Pancreas (tissue), 10 donors: Measurements from ENCODE around the gene PIMREG. TPM values are rescaled to one million over a fixed set of nuclear protein-coding genes. Genes with fewer than 3 reads are reported as not detected.

ENCODE experiments used
- ATAC-seq, 4 donors: fragments of 200-7000 bp; cut with Tn5 transposase; one replicate each; pipeline versions ENCODE4 v1.8.0 to v1.9.1; 2020; ENCODE audit warnings: mild to moderate bottlenecking in 4 of 4, moderate library complexity in 4 of 4
- DNase-seq, 6 donors: peaks; one replicate each; pipeline ENCODE4 v3.0.0-alpha.2; 2020
- FAIRE-seq: peaks from 2 replicates; lab custom pipeline; 2012; peaks lifted over from hg19 to GRCh38; lab: Jason Lieb, UNC
- H3K27ac ChIP-seq, 4 donors: fragments of 200-600 bp; sonication (generic); 1 replicate in 3 of 4; 2 replicates in 1 of 4; pipeline versions ENCODE4 v1.5.0 to v1.8.0; 2020
- H3K27me3 ChIP-seq, 4 donors: fragments of 200-600 bp; one replicate each; pipeline ENCODE4 v1.8.0; 2021
- H3K36me3 ChIP-seq, 3 donors: fragments of 200-600 bp; sonication (generic) in 1 of 3; one replicate each; pipeline versions ENCODE4 v1.5.0 to v1.8.0; 2020 to 2021
- H3K4me1 ChIP-seq, 3 donors: fragments of 200-600 bp; one replicate each; pipeline ENCODE4 v1.8.0; 2021
- H3K4me3 ChIP-seq, 4 donors: fragments of 200-600 bp; sonication (generic) in 2 of 4; one replicate each; pipeline versions ENCODE4 v1.5.0 to v1.8.0; 2020 to 2021
- H3K9me3 ChIP-seq, 4 donors: fragments of 200-600 bp; one replicate each; pipeline ENCODE4 v1.8.0; 2021
- WGBS, 2 donors: extraction: QIAGEN DNeasy Blood & Tissue Kit; methylation state at CpG; one replicate each; pipeline ENCODE4 v1.1.7; 2013; 5-methylcytosine and 5-hydroxymethylcytosine counted together
- intact Hi-C, 3 donors: fragments of 100-400 bp; cut with DNase I; formaldehyde crosslinking; loops; one replicate each; pipeline versions ENCODE4 v1.11.1 to v1.14.2; 2022
- polyA plus RNA-seq, 2 donors: library from polyadenylated mRNA; stranded (reverse); fragments of 200-250 nt; gene quantifications; one replicate each; pipeline ENCODE4 v1.2.3, GENCODE V29; 2013
- total RNA-seq, 6 donors: library from RNA; stranded (reverse); fragmentation: NEBNext Ultra II Directional in 4 of 6; extraction: Animal tissue kit (Norgen Biotek cat#: 25700) in 4 of 6; gene quantifications; one replicate each; pipeline versions ENCODE4 v1.2.1 to v1.2.4, GENCODE V29; 2021 to 2023
- TF ChIP-seq, protein P1 (sequence below), 4 donors: fragments of 200-600 bp; sonication (generic) in 3 of 4; IDR thresholded peaks; one replicate each; pipeline versions ENCODE4 v1.5.0 to v1.8.0; 2021; ENCODE audit warnings: antibody characterized with exemption in 4 of 4
- donor health status: healthy with polysubstance abuse.
- donor health status: DM: no; HTN: no; CAD: no; lungs with moderate emphysema.
- donor health status: DM: no; HTN: no; CAD: no.
- donor health status: control.
- donor health status: control.
- donor health status: Bipolar disorder and iron deficiency.
- donor health status: DM: yes; HTN: yes; CAD: no.
- donor health status: DM: no; HTN: no; CAD: no.
- donor health status: DM: no; HTN: no; CAD: no.
- donor health status: DM: yes; HTN: yes; CAD: no.

Gene PIMREG
- total and polyA plus RNA-seq, 8 donors, result 0.09 to 0.50 (median 0.14) TPM; not detected in 4

DNA sequence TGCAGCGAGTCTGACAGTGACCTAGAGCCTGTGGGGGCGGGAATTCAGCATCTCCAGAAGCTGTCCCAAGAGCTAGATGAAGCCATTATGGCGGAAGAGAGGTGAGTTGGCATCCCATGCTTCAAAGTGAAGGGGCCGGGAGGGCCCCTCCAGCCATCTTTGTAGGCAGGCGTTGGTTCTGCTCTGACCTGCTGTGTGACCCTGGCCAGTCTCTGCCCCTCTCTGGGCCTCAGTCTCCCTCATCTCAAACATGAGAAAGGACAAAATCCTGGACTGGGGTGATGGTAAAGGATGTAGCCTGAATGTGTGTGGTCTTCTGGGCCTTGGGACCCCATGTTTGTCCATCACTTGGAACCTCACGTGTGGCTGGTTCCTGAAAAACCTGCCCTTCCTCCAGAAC lies 5.1 kb downstream of the PIMREG start:
- Histone ChIP-seq H3K27me3 (no peaks in the 10 kb centered on the region), H3K4me3 (no peak overlapping the region), H3K9me3 (no peaks in the 10 kb centered on the region), H3K36me3 (no peaks in the 10 kb centered on the region), H3K27ac (no peak overlapping the region), H3K4me1 (no peaks in the 10 kb centered on the region)
- intact Hi-C loops, result no loop called here
- 90 to 94% methylated on average over 6 of the region's 6 CpGs for WGBS, 2 donors
- DNase-seq, result peak in 1 of 6 donors; percentile 23
- TF ChIP-seq, protein P1, sequence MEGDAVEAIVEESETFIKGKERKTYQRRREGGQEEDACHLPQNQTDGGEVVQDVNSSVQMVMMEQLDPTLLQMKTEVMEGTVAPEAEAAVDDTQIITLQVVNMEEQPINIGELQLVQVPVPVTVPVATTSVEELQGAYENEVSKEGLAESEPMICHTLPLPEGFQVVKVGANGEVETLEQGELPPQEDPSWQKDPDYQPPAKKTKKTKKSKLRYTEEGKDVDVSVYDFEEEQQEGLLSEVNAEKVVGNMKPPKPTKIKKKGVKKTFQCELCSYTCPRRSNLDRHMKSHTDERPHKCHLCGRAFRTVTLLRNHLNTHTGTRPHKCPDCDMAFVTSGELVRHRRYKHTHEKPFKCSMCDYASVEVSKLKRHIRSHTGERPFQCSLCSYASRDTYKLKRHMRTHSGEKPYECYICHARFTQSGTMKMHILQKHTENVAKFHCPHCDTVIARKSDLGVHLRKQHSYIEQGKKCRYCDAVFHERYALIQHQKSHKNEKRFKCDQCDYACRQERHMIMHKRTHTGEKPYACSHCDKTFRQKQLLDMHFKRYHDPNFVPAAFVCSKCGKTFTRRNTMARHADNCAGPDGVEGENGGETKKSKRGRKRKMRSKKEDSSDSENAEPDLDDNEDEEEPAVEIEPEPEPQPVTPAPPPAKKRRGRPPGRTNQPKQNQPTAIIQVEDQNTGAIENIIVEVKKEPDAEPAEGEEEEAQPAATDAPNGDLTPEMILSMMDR (IDR thresholded peaks at IDR 0.05), result no peak
- no peak for ATAC-seq
- no peak for FAIRE-seq

DNA sequence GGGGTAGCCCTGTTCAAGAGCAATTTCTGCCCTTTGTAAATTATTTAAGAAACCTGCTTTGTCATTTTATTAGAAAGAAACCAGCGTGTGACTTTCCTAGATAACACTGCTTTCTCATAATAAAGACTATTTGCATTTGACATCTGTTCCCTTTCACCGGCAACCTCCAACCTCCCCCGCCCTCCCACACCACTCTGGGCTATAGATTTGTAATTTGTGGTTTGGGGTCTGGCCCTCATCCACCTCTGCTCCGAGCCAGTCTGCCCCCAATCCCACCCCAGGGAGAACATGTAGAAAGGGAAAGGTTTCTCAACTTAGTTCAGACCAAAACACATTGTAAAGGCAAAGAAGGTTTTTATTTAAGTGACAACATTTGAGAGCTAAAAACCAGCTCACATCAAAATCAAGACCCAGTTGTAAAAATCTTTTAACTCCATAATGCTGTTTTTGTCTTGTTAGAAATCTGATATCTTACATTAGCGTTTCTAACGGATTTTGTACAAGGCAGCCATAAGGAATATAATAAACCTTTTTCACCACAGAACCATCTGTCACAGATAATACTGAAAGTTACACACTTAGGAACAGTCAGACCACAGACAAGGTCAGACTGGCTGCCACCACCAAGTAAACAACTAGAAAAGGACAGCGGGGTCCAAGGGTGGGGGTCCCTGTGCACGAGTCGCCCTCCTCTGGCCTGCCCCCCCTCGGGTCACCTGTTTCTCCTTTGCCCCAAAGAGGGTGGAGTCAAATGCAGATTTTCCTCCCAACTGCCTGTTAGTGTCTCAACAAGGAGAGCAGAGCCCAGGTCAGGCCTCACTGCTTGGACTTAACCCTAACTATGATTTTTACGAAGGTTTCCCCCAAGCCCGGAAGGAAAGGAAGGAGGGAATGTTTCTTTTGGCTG lies 6.9 kb downstream of the PIMREG start:
- WGBS, 2 donors, result 35 to 39% methylated on average over 12 of the region's 12 CpGs
- H3K27ac ChIP-seq, result no peak overlapping the region
- TF ChIP-seq, protein P1 (IDR thresholded peaks at IDR 0.05), result no peak
- no peaks in the 10 kb centered on the region for H3K9me3 ChIP-seq
- intact Hi-C loops, result no loop called here
- H3K36me3 ChIP-seq, result no peaks in the 10 kb centered on the region
- no peak for ATAC-seq
- H3K4me1 ChIP-seq, result no peaks in the 10 kb centered on the region
- no peak for FAIRE-seq
- no peaks in the 10 kb centered on the region for H3K27me3 ChIP-seq
- DNase-seq, result peak in 1 of 6 donors; percentile 16
- no peak overlapping the region for H3K4me3 ChIP-seq

DNA sequence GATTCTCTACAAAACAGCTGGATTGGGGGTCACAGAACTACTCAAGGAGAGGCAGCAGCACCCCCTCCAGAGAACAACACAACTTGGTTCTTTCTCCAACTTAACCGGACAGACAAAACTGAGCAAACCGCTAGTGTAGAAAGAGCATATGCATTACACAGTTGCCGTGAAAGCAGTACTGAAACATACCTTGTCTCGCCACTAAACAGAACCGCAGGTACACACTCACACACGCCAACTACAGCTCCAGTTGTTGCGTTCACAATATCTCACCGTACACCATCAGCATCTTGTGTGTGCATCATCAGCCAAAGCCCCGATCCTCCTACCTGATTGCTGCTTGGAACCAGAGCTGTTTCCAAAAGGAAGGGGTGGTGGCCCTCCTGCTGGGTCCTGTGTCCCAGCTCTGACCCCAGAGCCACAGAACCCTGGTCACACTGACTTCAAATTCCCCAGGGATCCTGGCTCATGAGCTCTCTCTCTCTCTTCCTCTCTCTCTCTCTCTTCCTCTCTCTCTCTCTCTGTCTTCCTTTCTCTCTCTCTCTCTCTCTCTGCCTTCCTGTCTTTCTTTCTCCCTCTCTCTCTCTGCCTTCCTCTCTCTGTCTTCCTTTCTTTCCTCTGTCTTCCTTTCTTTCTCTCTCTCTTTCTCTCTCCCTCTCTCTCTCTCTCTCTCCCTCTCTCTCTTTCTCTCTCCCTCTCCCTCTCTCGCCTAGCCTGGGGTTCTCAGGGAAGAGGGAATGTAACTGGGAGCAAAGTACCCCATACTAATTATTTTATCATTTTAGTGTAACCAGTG lies 8.4 kb downstream of the PIMREG start:
- no peak for FAIRE-seq
- WGBS, 2 donors, result 83 to 91% methylated on average over 10 of the region's 10 CpGs

DNA sequence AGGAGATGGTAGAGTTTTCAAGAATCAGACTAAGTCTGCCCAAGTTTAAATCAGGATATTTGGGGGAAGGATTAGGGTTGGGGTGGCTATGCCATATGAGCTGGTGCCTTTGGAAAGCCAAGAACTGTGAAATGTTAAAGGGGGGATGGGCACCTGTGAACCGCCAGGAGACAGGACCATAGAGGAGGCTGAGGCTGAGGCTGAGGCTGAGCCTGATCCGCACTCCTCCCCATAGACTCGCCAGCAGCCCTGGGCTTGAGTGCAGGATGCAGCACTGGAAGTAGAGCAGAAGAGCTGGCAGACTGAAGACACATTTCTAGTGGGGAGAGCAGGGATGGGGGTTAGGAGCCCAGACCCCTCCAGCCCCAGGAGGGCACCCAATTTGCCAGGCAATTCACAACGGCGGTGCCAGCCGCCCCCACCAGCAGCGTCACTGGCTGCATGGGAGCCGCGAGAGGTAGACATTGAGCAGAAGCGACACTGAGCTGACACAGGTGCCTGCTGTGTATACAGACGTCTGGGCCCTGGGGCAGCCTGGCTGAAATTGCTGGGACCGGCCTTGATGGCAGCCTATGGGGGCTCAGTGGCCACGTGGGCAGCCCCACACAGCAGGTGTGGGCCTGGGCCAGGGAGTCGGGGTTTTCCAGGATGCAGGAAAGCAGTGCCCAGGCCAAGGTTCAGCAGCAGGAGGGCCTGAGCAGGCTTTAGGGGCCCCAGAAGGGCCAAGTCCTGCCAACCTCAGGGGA lies 9.2 kb downstream of the PIMREG start:
- Histone ChIP-seq H3K9me3 (no peaks in the 10 kb centered on the region), H3K36me3 (no peaks in the 10 kb centered on the region), H3K4me1 (no peaks in the 10 kb centered on the region), H3K27me3 (no peaks in the 10 kb centered on the region), H3K4me3 (no peak overlapping the region), H3K27ac (no peak overlapping the region)
- TF ChIP-seq, protein P1 (IDR thresholded peaks at IDR 0.05), result no peak
- ATAC-seq, result no peak
- 75 to 79% methylated on average over 14 of the region's 14 CpGs for WGBS, 2 donors
- FAIRE-seq, result no peak
- intact Hi-C loops, result no loop called here
- peak in 1 of 6 donors; percentile 50 for DNase-seq

More for the DNA sequence above, 8.4 kb downstream of the PIMREG start:
- H3K27ac ChIP-seq, result no peak overlapping the region
- no peaks in the 10 kb centered on the region for H3K4me1 ChIP-seq
- H3K36me3 ChIP-seq, result no peaks in the 10 kb centered on the region
- no peaks in the 10 kb centered on the region for H3K9me3 ChIP-seq
- intact Hi-C loops, result no loop called here
- TF ChIP-seq, protein P1 (IDR thresholded peaks at IDR 0.05), result no peak
- H3K4me3 ChIP-seq, result no peak overlapping the region
- H3K27me3 ChIP-seq, result no peaks in the 10 kb centered on the region
- DNase-seq (no peak), ATAC-seq (no peak)
